Large intestine (tissue), 3 donors: ENCODE measurements around the gene RAB7A. TPM values are rescaled to one million over a fixed set of nuclear protein-coding genes. Genes with fewer than 3 reads are reported as not detected.

Experiments used
- DNase-seq, 2 donors: peaks; one replicate each; pipeline versions ENCODE4 v3.0.0 to v3.0.0-alpha.2; 2013
- H3K27ac ChIP-seq: one replicate; pipeline ENCODE4 v1.5.1; 2013; ENCODE audit warnings: low read length
- H3K27me3 ChIP-seq: 2 replicates; pipeline ENCODE4 v1.6.1; 2013; ENCODE audit warnings: low read length; ENCODE audit not compliant: control insufficient read depth, insufficient read depth
- H3K36me3 ChIP-seq: 2 replicates; pipeline ENCODE4 v1.6.1; 2013; ENCODE audit warnings: low read length; ENCODE audit not compliant: control insufficient read depth, insufficient read depth
- H3K4me1 ChIP-seq: one replicate; pipeline ENCODE4 v1.6.1; 2013; ENCODE audit warnings: low read length; ENCODE audit not compliant: control insufficient read depth, insufficient read depth
- H3K4me3 ChIP-seq: one replicate; pipeline ENCODE4 v1.5.1; 2013; ENCODE audit warnings: low read length
- H3K9me3 ChIP-seq: one replicate; pipeline ENCODE4 v1.6.1; 2013; ENCODE audit warnings: mild to moderate bottlenecking, low read depth, low read length, moderate library complexity; ENCODE audit not compliant: control insufficient read depth
- WGBS: methylation state at CpG from one replicate; pipeline ENCODE4 v1.1.5; 2013; ENCODE audit warnings: low lambda C conversion rate; ENCODE audit not compliant: insufficient coverage; 5-methylcytosine and 5-hydroxymethylcytosine counted together
- polyA plus RNA-seq: library from polyadenylated mRNA; unstranded; fragments of 120-200 nt; gene quantifications from one replicate; pipeline ENCODE4 v1.2.1, GENCODE V29; 2013

Gene RAB7A
- polyA plus RNA-seq, 1 donor, result 198 TPM

DNA sequence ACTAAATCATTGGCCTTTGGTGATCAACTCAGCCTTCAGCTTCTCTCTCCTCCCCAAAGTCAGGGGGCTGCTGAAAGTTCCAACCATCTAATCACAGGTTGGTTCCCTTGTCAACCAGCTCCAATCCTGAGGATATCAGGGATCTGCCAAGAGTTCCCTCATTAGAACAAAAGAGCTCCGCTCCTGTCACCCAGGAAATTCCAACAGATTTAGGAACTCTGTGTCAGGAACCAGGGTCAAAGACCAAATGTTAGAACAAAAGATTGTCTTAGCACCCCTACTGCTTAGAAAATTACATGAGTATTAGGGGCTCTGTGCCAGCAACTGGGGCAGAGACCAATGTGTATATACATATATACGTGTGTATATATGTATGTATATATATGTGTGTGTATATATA is 32.3 kb upstream of the RAB7A start:
- no peaks in the 10 kb centered on the region for H3K36me3 ChIP-seq
- H3K27ac ChIP-seq, result no peak overlapping the region
- no peak for DNase-seq
- H3K9me3 ChIP-seq, result peaks cover 3% of the 10 kb centered on the region
- H3K4me1 ChIP-seq, result no peaks in the 10 kb centered on the region
- no peak overlapping the region for H3K4me3 ChIP-seq
- no CpG with 5 or more reads among the region's 2 CpGs for WGBS
- H3K27me3 ChIP-seq, result no peaks in the 10 kb centered on the region

DNA sequence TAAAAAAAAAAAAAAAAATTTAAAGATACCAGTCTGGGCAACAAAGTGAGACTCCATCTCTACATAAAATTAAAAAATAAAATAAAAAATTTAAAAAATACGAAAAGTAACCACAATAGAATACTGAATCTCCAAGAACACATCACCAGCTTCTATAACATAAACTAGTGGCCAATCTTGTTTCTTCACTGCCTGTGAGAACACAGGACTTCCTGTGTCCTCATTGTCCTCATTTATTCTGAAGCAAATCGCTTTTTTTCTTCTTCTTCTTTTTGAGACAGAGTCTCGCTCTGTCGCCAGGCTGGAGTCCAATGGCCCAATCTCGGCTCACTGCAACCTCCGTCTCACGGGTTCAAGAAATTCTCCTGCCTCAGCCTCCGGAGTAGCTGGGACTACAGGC is 28.6 kb upstream of the RAB7A start:
- no peak for DNase-seq
- Histone ChIP-seq H3K27me3 (no peaks in the 10 kb centered on the region), H3K27ac (no peak overlapping the region), H3K4me1 (no peaks in the 10 kb centered on the region), H3K36me3 (no peaks in the 10 kb centered on the region), H3K4me3 (no peak overlapping the region), H3K9me3 (peaks cover 3% of the 10 kb centered on the region)
- WGBS, result 86% methylated on average over 1 of the region's 8 CpGs

DNA sequence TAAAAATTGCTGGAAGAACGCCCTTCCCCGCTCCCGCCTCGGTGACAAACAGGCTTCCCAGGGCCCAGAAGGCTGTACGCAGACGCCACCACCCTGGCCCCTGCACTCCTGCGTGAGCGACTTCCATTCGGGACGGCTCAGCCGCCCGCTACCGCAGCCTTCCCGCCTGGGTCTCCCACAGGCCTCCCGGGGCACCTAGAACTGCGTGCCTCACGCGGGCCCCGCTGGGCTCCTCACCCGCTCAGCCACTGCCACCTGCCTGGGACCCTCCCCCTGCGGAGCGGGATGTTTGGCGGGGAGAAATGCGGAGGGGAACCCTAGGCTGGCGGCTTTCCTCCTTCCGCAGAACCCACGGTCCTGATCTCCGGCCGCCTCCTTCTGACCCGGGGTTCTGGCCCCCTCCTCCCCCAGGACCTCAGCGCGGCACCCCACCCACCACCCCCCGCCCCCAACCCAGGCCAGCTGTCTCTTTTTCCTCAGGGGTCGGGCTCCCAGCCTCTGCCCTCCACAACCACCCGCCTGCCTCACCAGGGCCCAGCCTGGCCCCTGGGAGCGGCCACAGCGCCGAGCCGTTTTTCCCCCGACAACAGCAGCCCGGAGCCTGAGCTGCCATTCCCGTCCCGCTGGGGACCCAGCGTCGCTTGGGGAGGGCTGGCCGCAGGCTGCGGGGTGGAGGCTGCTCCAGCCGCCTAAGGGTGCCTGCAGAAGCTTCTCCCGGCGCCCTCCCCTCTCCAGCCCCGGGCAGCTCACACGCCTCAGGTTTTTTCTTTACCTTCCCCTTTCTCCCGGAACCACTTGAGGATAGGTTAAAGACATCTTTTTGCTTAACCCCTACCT is 27.6 kb upstream of the RAB7A start:
- Histone ChIP-seq H3K27ac (peak overlapping the region; percentile 61), H3K36me3 (no peaks in the 10 kb centered on the region), H3K4me3 (peak overlapping the region; percentile 65), H3K27me3 (no peaks in the 10 kb centered on the region), H3K4me1 (no peaks in the 10 kb centered on the region), H3K9me3 (peaks cover 3% of the 10 kb centered on the region)
- DNase-seq, result peak; percentile 17 to 58
- WGBS, result no CpG with 5 or more reads among the region's 53 CpGs

DNA sequence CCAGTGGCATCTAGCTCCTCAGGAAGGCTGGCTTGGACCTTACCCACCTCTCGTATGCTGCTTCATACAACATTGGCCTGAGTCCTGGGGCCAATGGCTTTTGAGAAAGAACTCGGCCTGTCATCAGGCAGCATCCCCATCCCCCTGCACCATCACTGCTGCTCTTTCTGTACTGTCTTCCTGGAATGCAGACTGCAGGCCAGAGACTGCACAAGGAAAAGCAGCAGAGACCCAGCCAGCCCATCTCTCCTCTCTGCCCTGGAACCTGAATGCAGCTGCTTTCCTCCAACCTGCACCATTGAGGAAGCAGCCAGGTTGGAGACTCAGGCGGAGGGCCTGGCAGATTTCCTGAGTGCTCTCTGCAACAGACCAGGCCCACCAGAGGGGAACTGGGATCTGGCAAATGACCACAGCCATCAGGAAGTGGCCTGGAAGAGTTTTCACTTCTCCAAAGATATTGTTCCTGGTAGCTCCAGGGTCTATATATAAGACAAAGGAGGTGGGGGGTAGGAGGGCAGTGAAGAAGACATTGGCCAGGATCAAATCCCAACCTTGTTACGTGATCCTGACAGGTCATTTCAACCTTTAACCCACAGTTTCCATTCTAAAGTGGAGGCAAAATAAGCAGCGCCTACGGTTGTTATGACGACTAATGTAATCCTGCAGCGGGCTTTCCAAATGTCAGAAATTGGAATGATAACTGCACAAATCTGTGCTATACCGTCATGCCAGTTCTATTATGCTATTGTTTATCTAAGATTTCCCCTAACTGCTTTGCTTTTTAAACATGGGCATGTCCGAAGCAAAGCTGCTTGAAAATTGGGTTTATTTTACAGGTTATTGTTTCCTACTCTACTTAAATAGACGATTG is 24.4 kb upstream of the RAB7A start:
- DNase-seq, result no peak
- Histone ChIP-seq H3K4me1 (no peaks in the 10 kb centered on the region), H3K36me3 (no peaks in the 10 kb centered on the region), H3K27ac (no peak overlapping the region), H3K27me3 (no peaks in the 10 kb centered on the region), H3K9me3 (peaks cover 3% of the 10 kb centered on the region), H3K4me3 (no peak overlapping the region)
- 56% methylated on average over 3 of the region's 11 CpGs for WGBS

DNA sequence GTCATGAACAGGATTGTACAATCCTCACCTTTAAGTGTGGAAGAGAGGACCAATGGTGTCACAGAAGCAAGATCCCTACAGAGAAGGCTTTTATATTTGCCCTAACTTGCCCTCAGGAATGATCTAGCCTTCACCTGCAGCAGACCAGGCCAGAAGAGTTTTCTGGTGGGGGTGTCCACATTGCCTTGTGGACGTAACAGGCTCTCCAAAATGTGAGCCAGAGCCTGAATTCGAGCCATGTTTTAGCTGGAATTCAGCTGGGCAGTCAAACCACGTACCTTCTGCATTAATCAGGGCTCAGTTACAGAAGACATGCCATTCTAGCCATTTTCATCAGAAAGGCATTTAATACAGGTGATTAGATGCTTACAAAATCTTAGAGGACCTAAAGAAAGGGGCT is 23.6 kb upstream of the RAB7A start:
- no peaks in the 10 kb centered on the region for H3K4me1 ChIP-seq
- H3K9me3 ChIP-seq, result peaks cover 3% of the 10 kb centered on the region
- no peaks in the 10 kb centered on the region for H3K36me3 ChIP-seq
- 100% methylated on average over 1 of the region's 3 CpGs for WGBS
- H3K27me3 ChIP-seq, result no peaks in the 10 kb centered on the region
- DNase-seq, result no peak
- H3K27ac ChIP-seq, result no peak overlapping the region
- no peak overlapping the region for H3K4me3 ChIP-seq

DNA sequence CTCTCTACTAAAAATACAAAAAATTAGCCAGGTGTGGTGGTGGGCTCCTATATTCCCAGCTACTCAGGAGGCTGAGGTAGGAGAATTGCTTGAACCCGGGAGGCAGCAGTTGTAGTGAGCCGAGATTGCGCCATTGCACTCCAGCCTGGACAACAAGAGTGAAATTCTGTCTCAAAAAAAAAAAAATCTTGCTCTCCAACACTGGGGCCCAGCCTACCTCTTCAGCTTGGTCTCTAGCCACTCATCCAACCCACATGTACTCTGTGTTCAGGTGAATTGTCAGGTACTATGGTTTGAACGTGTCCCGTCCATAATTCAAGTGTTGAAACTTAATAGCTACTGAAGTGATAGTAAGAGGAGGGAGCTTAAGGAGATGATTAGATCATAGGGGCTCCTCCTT is 22.4 kb upstream of the RAB7A start:
- WGBS, result no CpG with 5 or more reads among the region's 5 CpGs
- Histone ChIP-seq H3K4me3 (no peak overlapping the region), H3K4me1 (no peaks in the 10 kb centered on the region), H3K27ac (no peak overlapping the region), H3K27me3 (no peaks in the 10 kb centered on the region), H3K36me3 (no peaks in the 10 kb centered on the region), H3K9me3 (no peaks in the 10 kb centered on the region)
- DNase-seq, result no peak

DNA sequence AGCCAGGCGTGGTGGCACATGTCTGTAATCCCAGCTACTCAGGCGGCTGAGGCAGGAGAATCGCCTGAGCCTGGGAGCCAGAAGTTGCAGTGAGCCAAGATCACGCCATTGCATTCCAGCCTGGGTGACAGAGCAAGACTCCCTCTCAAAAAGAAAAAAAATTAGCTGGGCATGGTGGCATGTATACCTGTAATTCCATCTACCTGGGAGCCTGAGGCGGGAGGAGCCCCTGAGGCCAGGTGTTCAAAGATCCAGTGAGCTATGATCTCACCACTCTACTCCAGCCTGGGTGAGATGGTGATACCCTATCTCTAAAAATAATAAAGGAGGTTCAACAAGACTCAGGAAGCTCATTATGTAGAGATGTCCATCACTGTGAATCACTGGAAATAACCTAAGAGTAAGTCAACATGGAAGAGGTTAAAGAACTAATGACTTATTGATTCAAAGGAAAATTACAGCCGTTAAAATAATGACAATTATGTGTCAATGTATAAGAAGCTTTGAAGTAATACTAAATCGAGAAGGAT is 19.8 kb upstream of the RAB7A start:
- no peak overlapping the region for H3K27ac ChIP-seq
- no peaks in the 10 kb centered on the region for H3K36me3 ChIP-seq
- no peak overlapping the region for H3K4me3 ChIP-seq
- no peaks in the 10 kb centered on the region for H3K4me1 ChIP-seq
- H3K9me3 ChIP-seq, result no peaks in the 10 kb centered on the region
- WGBS, result no CpG with 5 or more reads among the region's 7 CpGs
- no peaks in the 10 kb centered on the region for H3K27me3 ChIP-seq
- no peak for DNase-seq

DNA sequence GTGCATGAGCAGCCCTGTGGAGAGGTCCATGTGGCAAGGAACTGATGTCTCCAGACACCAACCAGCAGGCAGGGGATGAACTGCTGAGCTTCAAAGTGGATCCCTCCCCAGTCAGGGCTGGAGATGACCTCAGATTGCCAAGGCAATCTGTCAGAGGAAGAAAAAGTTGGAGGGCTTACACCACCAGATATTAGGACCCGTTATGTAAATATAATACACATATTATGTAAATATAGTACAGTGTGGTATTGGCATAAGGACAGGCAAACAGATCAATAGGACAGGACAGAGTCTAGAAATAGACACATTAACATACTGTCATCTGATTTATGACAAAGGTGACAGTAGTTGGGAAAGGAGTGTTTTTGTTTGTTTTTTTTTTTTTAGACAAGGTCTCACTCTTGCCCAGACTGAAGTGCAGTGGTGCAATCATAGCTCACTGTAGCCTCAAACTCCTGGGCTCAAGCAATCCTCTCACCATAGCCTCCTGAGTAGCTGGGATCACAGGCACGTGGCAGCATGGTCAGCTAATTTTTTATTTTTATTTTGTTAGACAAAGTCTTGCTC is 18.0 kb upstream of the RAB7A start:
- no peaks in the 10 kb centered on the region for H3K4me1 ChIP-seq
- H3K9me3 ChIP-seq, result no peaks in the 10 kb centered on the region
- no peaks in the 10 kb centered on the region for H3K36me3 ChIP-seq
- no peak for DNase-seq
- WGBS, result no CpG with 5 or more reads among the region's 2 CpGs
- H3K27ac ChIP-seq, result no peak overlapping the region
- no peaks in the 10 kb centered on the region for H3K27me3 ChIP-seq
- no peak overlapping the region for H3K4me3 ChIP-seq

DNA sequence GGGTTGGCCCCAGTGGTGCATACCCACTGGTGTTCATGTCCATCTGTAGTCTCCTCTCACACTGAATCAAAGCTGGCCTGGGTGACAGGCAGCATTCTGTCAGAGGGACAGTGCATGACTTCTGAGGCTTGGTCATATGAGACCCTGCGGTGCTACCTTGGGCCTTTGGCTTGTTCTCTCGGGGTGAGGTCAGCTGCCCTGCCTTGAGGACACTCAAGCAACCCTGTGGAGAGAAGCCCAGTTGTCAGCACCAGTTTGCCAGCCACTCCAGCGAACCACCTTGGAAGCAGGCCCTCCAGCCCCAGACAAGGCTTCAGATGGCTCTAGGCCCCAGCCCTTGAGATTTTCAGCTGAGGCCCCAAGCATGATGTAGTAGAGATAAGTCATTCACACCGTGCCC is 16.9 kb upstream of the RAB7A start:
- WGBS, result no CpG with 5 or more reads among the region's 4 CpGs
- no peak overlapping the region for H3K4me3 ChIP-seq
- H3K27ac ChIP-seq, result no peak overlapping the region
- no peaks in the 10 kb centered on the region for H3K27me3 ChIP-seq
- H3K36me3 ChIP-seq, result no peaks in the 10 kb centered on the region
- no peak for DNase-seq
- H3K9me3 ChIP-seq, result no peaks in the 10 kb centered on the region
- no peaks in the 10 kb centered on the region for H3K4me1 ChIP-seq

DNA sequence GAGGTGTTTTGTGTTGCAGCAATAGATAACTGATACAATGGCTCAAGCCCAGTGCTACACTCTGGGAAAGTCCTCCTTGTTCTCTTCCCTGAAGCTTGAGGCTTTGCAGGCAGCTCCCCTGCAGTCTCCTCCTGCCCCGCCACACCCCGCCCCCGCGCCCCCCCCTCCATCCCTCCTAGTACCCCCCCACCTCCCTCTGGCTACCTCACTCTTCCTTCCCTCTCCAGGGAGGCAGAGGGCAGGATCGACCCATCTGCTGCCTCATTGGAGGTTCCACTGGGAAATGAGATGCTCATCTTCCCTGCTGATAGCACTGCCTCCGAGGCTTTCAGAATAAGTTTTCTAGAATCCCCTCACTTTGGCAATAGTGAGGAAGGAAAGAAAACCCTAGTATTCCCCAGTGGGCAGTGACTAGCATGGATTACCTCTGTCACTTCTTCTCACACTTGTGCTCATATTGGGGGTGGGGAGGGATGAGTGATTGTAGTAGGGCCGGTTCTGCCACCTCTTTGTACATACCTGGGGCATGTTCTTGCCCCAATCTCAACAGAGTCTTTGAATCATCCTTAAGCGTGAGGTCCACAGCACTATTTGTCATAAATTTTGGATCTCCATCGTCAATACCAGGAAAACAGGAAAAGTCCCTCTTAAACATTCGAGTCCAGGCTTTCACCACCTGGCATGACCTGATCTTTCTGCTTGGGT is 16.3 kb upstream of the RAB7A start:
- Histone ChIP-seq H3K9me3 (no peaks in the 10 kb centered on the region), H3K36me3 (no peaks in the 10 kb centered on the region), H3K4me1 (no peaks in the 10 kb centered on the region), H3K27me3 (no peaks in the 10 kb centered on the region), H3K27ac (no peak overlapping the region), H3K4me3 (no peak overlapping the region)
- DNase-seq, result no peak
- WGBS, result 60% methylated on average over 1 of the region's 10 CpGs
